Stimulated activated CD8-positive, alpha-beta memory T cell treated with anti-CD3 and anti-CD28 coated beads, Interleukin-4, amount 100 ng/mL, for 48 hours (primary cell): ENCODE measurements around the gene C3orf62.
A peak's percentile ranks its signal among the peaks of the same experiment; 100 is the strongest.
"Not testable (repeated sequence)": the region's sequence is repeated elsewhere in the genome, so short reads cannot be mapped to it uniquely, and the experiment has no call there.

Source experiments
- DNase-seq: peaks from one replicate; pipeline ENCODE4 v3.0.0-alpha.2; 2020

The C3orf62 gene

DNA sequence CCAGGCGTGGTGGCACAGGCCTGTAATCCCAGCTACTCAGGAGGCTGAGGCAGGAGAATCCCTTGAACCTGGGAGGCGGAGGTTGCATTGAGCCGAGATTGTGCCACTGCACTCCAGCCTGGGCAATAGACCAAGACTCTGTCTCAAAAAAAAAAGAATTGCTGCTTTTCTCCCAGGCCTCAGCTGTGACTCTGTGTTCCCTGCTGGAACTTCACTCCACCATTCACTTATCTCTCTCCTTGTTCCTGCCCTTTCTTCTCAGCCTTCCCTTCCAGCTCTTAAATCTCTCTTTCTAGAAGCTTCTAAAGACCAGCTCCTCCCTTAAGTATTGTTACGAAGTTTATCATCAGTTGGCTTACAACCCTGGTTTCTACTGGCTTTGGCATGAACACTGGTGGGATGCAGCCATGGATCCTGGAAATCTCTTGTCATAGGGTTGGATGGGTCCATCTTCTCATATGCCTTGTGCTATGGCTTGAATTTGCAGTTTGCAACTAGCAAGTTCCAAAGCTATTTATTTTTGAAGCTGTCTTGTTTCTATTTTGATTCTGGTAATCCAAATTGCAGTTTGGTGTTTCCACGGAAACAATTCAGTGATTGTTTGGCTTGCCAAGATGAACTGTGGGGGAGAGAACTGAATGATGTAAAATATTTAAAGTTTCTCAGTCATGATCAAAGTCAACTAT is 10.5 kb downstream of the C3orf62 start:
- DNase-seq: no peak

DNA sequence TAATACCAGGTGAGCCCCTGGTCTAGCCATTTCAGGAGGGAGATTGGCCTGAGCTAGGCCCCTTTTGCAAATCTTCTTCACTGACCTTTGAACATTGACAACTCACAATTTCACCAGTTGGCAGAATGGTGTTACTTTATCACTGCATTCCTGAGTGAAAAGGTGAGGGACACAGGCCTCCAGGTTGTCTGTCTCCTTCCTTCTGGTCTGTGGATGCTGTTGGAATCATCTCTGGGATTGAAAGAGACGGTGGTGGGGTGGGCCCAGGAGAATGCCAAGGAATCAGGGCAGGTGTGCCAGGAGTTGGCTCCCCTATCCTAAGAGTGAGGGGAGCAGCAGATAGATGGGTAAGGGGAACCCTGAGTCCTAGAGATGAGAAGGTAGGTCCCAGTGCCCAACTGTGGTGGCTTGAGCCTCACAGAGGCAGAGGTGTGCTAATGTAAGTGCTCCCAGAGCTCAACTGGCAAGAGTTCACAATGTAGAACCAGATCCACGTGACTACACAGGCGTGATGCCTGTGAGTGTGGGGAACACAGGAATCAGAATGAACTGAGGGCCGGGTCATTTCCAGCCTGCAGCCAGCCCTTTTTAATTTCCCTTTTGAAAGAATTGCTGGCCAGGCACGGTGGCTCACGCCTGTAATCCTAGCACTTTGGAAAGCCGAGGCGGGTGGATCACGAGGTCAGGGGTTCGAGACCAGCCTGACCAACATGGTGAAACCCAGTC is 11.2 kb downstream of the C3orf62 start:
- no peak for DNase-seq

DNA sequence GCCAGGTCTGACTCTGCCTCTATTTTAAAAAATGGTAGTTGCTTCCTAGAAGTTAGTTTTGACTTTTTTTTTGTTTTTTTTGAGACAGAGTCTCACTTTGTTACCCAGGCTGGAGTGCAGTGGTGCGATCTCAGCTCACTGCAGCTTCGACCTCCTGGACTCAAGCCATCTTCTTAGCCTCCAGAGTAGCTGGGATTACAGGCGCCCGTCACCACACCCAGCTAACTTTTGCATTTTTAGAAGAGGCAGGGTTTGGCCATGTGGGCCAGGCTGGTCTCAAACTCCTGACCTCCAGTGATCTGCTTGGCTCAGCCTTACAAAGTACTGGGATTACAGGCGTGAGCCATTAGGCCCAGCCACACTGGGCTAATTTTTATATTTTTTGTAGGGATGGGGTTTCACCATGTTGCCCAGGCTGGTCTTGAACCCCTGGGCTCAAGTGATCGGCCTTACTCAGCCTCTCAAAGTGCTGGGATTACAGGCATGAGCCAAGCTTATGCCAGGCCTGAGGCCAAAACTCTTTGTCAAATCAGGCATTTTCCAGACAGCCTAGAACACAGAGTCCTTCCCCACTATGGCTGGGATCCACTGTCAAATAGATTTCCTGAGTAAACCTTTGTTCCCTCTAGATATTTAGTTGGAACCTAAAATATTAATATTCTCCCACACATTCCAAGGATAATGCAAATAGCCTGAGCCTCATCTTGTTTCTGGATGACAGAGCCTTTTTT is 13.7 kb downstream of the C3orf62 start:
- DNase-seq: no peak

DNA sequence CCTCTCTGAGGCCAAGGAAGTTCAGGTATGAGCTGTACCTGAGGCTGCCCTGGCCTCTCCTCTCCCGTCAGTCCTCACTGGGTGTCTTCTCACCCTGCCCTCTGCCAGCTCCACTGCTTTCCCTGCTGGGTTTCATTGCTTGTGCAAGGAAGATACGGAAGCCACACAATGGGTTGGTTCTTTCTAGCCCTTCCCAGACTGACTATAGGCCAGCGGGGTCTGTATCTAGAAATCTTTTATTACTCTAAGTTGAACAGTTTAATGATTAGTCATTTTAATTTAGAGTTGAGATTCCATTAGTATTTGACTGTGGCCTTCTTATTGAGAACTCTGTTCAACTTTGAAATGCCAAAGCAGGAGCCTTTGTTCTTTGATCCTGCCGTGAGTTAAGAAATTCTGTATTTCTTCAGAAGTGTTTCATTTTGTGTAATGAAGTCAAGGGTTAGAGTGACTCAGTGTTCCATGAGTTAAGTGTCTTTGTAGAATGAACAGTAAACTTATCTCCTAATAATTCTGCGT is 16.2 kb downstream of the C3orf62 start:
- peak; percentile 34 for DNase-seq

DNA sequence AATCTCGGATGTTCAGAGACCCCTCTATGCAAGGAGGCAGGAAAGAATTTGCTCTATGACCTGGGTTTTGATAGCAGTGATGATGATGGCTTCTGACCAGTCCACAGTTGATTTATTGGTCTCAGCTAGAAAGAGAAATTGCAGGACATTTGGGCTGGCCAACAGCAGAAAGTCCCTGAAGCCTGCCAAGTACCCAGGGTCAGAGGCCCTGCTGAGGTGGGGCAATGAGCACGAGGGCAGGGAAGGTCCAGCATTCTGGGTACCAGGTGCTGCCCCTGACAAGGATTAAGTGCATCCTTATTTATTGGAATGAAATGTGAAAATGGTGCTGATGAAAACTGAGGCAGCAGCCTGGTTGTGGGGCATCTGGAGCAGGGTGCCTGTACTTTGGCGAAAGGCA is 19.8 kb downstream of the C3orf62 start:
- DNase-seq: no peak

DNA sequence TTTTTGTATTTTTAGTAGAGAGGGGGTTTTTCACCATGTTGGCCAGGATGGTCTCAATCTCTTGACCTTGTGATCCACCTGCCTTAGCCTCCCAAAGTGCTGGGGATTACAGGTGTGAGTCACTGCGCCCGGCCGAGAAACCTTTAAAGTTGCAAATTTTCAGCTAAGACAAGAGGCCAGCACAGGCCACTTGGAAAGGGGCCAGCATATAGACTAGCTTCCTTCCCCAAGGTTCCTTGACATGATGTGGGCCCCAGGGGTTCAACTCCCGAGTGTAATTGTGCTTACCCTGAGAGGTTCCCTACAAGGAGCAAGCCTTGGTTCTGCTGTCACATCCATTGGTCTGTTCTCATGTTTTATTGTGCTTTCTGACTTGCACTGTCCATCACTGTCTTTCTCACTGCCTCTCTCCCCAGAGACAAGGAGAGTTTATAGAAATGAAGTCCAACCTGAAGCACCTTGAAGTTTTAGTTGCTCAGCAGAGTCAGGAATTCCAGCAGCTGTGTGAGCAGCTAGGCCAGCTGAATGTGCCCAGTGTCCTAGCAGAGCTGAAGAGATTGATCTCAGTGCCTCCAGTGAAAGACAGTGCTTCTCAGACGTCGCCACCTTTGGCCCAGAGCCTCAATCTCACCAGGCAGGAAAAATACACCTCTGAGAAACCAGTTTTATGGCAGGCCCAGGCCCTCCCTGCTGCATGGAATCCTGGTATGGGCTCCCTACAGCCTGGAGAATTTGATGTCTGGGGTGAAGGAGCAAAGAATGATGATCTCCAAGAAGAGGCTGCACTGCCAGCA is 21.1 kb downstream of the C3orf62 start:
- no peak for DNase-seq

DNA sequence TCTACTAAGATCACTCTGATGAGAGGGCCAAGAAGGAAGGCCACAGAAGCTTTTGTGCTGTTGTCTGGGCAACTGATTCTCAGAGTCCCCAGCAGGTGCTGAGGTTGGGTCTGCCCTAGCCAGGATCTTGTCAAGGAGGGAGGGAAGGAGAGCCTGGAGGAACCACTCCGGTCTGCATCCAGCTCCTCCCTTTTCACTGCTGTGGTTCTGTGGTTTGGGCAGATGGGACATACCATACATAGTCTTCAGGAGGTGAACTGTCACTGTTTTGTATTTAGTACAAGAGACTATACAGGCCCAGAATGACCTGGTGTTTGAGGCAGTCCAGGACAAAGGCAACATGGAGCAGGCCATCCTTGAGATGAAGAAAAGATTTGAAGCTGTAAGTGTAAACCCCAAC is 21.9 kb downstream of the C3orf62 start:
- DNase-seq: no peak

DNA sequence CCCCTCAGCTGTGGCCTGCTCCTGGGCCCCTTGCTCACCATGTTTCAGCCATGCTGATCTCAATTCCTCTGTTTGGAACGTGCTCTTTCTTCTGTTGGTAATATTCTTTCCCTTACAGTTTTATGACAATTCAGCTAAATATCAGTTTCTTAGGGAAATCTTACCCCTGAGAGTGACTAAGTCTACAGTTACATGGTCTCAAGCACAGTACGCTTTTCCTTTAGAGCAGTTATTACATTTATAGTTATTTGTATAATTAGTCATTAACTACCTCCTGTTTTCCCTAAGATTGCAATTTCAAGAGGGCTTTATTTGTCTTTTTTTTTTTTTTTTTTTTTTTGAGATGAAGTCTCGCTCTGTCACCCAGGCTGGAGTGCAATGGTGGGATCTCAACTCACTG is 23.5 kb downstream of the C3orf62 start:
- no peak for DNase-seq

DNA sequence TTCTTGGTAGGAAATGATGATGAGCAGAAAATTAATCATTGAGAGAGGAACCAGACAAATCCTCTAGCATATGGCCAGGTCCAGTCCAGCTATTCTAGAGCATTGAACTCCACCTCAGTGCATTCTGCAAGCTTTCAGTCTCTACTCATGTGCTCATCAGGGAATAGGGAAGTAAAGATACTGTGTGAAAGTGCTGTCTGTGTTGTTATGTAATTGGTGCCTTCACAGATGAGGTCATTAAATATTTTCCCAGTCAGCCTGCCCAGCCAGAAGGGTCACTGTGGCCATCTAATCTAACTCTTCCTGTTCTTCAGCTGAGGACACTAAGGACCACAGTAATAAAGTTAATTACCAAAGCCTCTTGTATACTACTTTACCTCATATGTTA is 28.2 kb downstream of the C3orf62 start:
- DNase-seq: no peak

DNA sequence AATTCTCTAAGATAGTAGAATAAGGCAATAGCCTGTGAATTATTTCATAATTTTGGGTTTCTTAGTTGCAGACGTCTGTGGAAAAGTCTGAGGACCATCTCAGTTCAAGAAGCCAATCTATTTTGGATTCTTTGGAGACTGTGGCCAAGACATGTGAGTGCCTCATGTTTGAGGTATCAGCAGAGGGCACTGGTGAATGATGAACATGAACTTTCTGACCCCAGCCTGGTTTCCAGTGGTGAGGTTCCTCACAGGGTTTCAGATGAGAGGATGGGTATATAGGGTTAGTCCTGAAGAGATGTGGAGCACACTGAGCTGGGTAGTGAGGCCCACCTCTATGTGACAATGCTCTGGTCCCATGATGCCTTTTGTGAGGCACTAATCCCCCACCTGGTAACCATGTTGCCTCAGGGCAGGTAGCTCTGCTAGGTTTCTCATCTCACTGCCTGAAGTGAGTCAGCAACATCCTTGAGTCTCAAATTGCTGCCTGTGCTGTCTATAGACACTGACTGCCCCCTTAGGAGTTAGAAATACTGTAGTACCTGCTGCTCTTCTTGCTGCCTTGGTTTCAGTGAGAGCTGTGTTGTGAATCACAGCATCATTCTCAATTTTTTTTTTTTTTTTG is 32.3 kb downstream of the C3orf62 start:
- no peak for DNase-seq

DNA sequence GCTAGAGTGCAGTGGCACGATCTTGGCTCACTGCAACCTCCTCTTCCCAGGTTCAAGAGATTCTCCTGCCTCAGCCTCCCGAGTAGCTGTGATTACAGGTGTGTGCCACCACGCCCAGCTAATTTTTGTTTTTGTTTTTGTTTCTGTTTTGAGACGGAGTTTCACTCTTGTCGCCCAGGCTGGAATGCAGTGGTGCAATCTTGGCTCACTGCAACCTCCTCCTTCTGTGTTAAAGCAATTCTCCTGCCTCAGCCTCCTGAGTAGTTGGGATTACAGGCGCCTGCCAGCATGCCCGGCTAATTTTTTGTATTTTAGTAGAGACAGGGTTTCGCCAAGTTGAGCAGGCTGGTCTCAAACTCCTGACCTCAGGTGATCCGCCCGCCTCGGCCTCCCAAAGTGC is 36.9 kb downstream of the C3orf62 start:
- not testable (repeated sequence) for DNase-seq

DNA sequence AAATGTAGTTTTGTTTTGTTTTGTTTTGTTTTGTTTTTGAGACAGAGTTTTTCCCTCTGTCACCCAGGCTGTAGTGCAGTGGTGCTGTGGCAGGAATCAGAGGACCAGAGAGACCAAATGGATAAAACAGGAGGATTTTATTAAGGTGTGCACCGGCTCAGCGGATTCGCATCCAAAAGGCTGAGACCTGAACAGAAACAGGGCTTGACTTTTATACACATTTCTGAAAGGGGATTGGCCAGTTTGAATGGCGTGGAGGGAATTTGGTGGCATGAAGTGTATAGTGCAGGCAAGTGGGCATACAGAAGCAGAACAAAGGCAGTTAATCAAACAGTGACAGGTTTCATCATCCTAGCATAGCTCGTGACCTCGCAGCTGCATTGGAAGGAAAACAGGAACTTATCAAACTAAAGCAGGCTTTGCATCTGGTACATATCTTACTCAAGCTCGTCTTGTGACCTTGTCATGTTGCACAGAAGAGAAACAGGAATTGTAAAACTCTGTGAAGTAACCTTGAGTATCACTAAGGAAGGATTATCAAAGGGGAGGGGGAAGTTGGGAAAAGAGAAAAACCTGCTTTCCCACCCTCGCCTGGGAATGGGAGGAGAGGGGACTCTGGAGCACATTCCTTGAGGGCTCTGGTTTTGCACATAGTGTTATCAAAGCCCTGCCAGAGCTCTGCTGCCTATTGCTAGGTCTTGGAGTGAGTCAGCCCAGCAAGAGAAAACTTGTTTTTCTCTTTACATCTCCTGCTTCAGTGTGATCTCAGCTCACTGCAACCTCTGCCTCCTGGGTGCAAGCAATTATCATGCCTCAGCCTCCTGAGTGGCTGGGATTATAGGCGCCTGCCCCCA is 38.5 kb downstream of the C3orf62 start:
- DNase-seq: no peak

DNA sequence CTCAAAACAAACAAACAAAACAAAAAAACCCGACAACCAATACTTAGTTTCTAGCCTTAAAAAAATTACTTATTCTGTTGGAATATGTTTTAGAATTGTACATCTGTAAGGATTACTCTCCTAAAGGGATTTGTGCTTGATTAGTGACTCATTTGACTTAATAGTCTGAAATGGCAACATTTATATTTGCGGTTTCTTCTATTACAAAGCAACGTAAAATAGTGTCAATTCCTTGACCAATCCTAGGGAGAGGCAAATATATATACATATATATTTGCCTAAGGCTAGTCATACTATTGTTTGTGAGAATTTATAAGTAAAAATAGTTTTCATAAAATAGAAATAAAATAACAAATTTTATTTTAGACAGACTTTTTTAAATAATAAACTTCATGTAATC is 39.7 kb downstream of the C3orf62 start:
- no peak for DNase-seq

DNA sequence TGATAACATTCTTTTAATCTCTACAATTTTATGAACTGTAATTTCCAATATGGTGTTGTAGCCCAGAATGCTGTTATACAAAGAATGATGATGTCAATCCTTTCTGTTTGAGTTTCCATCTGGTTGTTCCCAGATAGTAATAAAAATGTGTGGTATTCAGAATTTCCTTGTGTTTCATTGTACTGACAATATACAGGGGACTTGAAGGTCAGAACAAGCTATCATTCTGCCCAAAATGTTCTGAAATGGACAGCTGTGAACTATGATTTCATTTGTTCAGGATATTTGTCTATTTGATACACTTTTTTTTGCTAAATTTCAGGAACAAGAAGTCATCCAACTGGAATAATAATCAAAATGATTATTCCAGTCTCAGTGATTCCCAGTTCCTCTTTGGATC is 40.8 kb downstream of the C3orf62 start:
- no peak for DNase-seq

DNA sequence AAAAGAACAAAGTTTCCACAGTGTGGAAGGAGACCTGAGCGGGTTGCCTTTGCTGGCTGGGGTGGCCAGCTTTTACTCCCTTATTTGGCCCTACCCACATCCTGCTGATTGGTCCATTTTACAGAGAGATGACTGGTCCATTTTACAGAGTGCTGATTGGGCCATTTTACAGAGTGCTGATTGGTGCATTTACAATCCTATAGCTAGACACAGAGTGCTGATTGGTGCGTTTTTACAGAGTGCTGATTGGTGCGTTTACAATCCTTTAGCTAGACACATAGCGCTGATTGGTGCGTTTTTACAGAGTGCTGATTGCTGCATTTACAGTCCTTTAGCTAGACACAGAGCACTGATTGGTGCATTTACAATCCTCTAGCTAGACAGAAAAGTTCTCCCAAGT is 48.2 kb downstream of the C3orf62 start:
- DNase-seq: not testable (repeated sequence)

DNA sequence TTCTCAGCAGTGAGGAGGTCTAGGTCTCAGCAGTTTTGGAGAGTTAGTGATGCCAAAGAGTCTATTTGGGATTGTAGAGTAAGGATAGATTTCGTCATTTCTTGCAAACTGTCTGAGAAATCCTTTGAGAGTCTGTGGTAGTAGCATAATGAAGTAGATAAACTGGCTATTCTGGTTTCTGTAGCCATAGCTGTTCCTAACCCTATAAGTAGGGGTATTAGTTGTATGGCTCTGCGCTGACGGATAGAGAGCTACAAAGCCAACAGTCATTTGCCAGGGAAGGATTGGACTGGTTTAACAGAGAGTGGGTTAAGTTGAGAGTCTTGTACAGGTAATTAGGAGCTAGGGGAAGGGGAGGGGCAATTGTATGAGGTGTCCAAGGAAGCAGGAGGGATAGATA is 55.0 kb downstream of the C3orf62 start:
- no peak for DNase-seq

DNA sequence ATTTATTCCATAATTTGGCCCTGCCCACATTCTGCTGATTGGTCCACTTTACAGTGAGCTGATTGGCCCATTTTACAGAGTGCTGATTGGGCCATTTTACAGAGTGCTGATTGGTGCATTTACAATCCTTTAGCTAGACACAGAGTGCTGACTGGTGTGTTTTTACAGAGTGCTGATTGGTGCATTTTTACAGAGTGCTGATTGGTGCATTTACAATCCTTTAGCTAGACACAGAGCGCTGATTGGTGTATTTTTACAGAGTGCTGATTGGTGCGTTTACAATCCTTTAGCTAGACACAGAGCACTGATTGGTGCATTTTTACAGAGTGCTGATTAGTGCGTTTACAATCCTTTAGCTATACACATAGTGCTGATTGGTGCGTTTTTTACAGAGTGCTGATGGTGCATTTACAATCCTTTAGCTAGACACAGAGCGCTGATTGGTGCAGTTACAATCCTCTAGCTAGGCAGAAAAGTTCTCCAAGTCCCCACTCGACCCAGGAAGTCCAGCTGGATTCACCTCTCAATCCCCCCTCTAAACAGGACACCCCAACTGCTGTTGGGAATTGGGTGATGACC is 56.0 kb downstream of the C3orf62 start:
- not testable (repeated sequence) for DNase-seq

DNA sequence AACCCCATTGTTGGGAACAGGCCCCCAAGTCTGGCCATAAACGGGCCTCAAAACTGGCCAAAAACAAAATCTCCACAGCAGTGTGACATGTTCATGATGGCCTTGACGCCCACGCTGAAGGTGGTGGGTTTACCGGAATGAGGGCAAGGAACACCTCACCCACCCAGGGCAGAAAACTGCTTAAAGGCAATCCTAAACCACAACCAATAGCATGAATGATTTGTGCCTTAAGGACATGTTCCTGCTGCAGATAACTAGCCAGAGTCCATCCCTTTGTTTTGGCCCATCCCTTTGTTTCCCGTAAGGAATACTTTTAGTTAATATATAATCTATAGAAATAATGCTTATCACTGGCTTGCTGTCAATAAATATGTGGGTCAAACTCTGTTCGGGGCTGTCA is 57.9 kb downstream of the C3orf62 start:
- DNase-seq: no peak
